Measurements from ENCODE around the gene FOXL3.

GRCh38 chr7:291373-292092 is 1.6 kb downstream of the FOXL3 start:
- TF ChIP-seq ARNT (IDR thresholded peaks at IDR 0.05) (no peak), SUZ12 (IDR thresholded peaks at IDR 0.05) (no peak), FOXM1 (IDR thresholded peaks at IDR 0.05; ENCODE audit: borderline replicate concordance) (no peak), TARDBP (IDR thresholded peaks at IDR 0.05) (no peak), FOXK2 (IDR thresholded peaks at IDR 0.05) (no peak), BHLHE40 (IDR thresholded peaks at IDR 0.05; ENCODE audit: borderline replicate concordance) (no peak), ZNF384 (IDR thresholded peaks at IDR 0.05) (no peak), CTBP1 (IDR thresholded peaks at IDR 0.05; ENCODE audit: borderline replicate concordance) (no peak), SP1 (IDR thresholded peaks at IDR 0.05) (no peak)

Data from HEK293T (cell line).